ENCODE results near the gene IFITM2. TPM values are rescaled to one million over a fixed set of nuclear protein-coding genes. Genes with fewer than 3 reads are reported as not detected.
"Not testable (repeated sequence)": the region's sequence is repeated elsewhere in the genome, so short reads cannot be mapped to it uniquely, and the experiment has no call there.

The IFITM2 gene
- polyA plus RNA-seq, 1 donor from 2014 or later, result 1,305 TPM

DNA sequence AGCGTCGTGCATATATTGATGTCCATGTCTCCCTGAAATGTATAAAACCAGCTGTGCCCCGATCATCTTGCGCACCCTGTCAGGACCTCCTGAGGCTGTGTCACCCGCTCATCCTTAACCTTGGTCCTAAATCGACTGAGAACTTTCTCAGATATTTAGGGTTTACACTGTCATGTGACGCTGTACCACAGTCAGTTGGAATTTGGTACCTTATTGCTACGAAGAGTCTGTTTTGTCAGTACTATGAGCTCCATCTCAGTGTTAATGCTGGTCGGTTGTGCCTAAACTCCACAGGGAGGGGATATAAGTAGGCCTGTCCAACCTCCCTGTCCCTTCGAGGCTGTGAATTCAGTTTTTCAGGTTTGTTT is 1.8 kb upstream of the IFITM2 start:
- Mint-ChIP-seq H3K36me3 (no peaks in the 10 kb centered on the region), H3K4me3 (peak overlapping the region in 2 of 4 donors; percentile 76 to 89), H3K4me1 (peaks cover 36 to 44% (median 39%) of the 10 kb centered on the region in 3 donors)

DNA sequence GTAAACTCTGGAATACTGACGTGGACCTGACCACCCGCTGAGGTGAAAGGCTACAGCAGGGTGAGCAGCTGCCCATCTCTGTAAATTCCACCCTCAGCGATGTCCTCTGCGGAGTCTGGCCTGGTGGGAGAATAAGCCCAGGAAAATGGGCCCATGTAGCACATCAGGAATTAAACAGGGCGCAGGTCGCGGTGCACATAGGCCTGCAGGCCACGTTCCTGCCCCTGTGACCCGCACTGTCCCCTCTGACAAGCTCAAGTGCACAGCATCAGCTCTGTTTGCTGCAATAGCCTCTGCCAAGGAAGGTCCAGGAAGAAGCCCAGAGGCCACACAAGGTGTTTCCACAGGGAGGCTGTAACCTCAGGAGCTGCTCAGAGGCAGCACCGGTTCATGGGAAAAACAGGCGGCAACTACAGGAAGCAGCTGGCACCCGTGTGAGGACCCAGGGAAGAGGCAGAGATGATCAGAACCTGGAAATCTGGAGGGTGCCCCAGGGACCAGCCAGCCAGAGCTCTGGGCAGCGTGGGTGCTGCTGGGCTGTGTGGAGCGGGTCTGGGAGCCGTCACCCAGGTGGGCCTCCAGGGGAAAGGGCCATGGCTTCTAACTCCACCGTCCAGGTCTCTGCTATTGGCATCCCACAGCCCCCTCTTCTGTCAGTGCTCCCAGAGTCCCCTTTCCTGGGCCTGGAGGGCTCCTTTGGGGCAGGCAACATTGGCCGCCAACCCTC is 808 bp upstream of the IFITM2 start:
- Mint-ChIP-seq H3K27me3 (peaks cover 2% of the 10 kb centered on the region), H3K27ac (peak overlapping the region in 2 of 3 donors; percentile 10 to 59), H3K4me3 (peak overlapping the region in 2 of 4 donors; percentile 49 to 89), H3K4me1 (peaks cover 37 to 44% (median 38%) of the 10 kb centered on the region in 3 donors), H3K36me3 (no peaks in the 10 kb centered on the region), H3K9me3 (no peaks in the 10 kb centered on the region)

More for the DNA sequence above, 1.8 kb upstream of the IFITM2 start:
- Mint-ChIP-seq H3K9me3 (no peaks in the 10 kb centered on the region), H3K27me3 (peaks cover 2% of the 10 kb centered on the region), H3K27ac (peak overlapping the region in 1 of 3 donors; percentile 26)

DNA sequence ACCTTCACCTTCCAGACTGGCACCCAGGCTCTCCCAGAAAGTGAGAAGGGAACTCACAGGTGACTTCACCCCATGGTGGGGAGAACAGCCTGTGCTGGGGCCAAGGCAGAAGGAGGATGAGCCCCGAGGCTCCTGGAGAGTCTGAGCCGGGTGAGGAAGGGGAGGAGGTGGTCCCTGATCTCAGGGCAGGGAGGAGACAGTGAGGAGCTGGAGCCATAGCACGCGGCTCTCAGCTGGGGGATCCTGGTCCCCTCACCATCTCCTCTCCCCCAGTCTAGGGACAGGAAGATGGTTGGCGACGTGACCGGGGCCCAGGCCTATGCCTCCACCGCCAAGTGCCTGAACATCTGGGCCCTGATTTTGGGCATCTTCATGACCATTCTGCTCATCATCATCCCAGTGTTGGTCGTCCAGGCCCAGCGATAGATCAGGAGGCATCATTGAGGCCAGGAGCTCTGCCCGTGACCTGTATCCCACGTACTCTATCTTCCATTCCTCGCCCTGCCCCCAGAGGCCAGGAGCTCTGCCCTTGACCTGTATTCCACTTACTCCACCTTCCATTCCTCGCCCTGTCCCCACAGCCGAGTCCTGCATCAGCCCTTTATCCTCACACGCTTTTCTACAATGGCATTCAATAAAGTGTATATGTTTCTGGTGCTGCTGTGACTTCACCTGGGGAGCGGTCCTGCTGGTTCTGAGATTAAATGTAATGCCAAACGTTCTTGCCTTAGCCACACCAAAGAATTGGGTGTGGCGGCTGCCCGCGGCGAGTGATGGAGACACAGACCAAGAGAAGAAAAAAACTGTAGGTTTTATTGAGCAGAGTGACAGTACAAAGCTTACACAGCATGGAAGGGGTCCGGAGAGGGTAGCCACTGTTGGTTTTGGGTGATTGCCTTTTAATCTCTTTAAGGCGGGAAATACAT is 1.4 kb downstream of the IFITM2 start:
- not testable (repeated sequence) for H3K27me3 Mint-ChIP-seq, H3K9me3 Mint-ChIP-seq, H3K36me3 Mint-ChIP-seq
- Mint-ChIP-seq H3K4me1 (peaks cover 37 to 41% (median 37%) of the 10 kb centered on the region in 3 donors), H3K4me3 (peak overlapping the region; percentile 90 to 97 (median 96)), H3K27ac (peak overlapping the region; percentile 77 to 99 (median 96))

DNA sequence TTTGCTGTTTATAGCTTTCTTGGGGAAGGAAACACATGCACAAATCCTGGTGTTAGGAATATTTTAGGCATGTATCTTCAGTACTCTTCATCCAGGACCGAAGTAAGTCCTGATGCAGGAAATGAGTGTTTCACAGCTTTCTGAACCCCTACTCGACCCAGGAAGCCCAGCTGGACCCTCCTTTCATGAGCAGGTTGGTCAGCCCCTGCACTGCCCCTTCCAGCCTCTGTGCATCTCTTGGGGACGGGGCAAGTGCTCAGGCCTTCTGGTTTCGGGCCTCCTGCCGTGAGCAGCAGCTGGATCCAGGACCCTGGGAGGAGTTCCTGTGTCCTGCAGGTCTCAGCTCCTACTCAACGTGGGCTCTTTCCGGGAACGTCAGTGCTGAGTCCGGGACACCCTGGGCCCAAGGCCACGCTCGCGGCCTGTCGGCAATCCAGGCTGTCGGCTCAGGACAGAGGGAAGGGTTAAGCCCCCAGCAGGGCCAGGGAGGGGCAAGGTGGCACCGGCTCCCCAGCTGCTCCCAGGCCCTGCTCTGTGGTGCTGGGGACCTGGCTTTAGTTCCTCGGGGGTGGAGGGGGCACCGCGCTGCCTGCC is 2.5 kb downstream of the IFITM2 start:
- not testable (repeated sequence) for H3K36me3 Mint-ChIP-seq, H3K27me3 Mint-ChIP-seq, H3K9me3 Mint-ChIP-seq
- peaks cover 37 to 40% (median 39%) of the 10 kb centered on the region in 3 donors for H3K4me1 Mint-ChIP-seq
- peak overlapping the region; percentile 90 to 97 (median 96) for H3K4me3 Mint-ChIP-seq
- peak overlapping the region; percentile 77 to 99 (median 96) for H3K27ac Mint-ChIP-seq

DNA sequence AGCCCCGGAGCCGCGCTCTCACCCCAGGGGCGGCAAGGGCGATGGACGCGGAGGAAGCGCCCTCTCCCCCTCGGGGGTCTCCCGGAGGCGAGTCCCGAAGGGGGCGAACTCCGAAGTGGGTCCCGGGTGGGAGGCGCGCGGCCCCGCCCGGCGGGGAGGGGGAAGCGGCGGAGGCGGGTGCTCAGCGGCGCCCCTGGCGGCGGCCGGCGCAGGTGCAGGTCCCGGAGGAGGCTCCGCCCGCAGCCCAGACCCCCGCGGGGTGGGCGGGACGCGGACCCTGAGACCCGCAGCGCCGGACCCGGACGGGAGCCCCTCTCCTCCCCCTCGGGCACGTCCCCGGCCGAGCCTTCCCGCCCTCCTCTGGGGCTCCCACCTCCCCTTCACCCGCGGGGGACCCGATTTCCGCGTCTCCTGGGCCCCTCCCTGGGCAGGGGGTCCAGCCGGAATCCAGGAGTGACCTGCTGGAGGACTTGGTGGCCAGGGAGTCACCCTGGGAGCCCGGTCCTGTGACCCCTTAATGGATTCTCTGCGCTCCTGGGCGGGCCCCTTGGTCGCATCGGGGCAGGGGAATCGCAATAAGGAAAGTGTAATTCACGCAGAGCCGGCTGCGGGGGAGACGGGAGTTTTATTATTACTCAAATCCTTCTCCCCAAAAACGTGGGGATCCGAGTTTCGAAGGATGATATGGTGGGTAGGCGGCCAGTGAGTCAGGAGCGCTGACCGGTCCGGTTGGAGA is 3.6 kb downstream of the IFITM2 start:
- H3K36me3 Mint-ChIP-seq, result not testable (repeated sequence)

DNA sequence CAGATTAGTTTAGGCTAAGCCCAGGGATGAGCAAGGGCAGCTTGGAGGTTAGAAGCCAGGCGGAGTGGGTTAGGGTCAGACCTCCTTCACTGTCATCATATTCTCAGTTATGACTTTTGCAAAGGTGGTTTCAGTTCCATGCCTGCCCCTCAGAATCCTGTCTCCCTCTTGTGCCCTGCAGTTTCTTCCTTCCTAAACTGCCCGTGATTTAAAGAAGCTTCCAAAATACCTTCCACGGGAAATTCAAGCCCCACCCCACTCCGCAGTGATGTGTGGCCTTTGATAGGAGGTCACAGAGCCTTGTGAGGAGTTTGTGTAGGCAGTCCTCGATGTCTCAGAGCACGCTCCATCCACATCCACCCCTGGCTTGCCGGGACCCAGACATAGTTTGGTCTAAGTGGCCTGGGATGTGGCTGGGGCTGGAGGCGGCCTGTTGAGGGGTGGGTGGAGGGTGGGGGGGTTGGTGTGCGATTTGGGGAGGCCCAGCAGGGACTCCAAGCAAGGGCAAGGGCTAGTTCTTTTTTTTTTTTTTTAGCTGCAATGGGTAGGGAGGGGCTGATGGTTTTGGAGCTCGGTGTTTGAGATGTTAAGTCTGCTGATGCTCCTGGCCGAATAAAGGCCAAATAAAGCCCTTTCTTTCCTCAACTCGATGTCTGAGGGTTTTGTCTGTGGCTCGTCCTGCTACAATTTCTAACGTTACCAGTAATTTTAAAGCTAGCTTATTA is 4.6 kb downstream of the IFITM2 start:
- Mint-ChIP-seq H3K36me3 (no peaks in the 10 kb centered on the region), H3K9me3 (no peaks in the 10 kb centered on the region), H3K4me3 (peak overlapping the region; percentile 83 to 94 (median 92)), H3K27ac (peak overlapping the region; percentile 87 to 94 (median 92)), H3K27me3 (peaks cover 2% of the 10 kb centered on the region), H3K4me1 (peaks cover 35 to 44% (median 37%) of the 10 kb centered on the region in 3 donors)

More for the DNA sequence above, 3.6 kb downstream of the IFITM2 start:
- Mint-ChIP-seq H3K4me3 (peak overlapping the region; percentile 83 to 93 (median 92)), H3K4me1 (peaks cover 30 to 40% (median 34%) of the 10 kb centered on the region in 3 donors), H3K27ac (peak overlapping the region in 2 of 3 donors; percentile 76 to 87)
- H3K27me3 Mint-ChIP-seq, H3K9me3 Mint-ChIP-seq: not testable (repeated sequence)

DNA sequence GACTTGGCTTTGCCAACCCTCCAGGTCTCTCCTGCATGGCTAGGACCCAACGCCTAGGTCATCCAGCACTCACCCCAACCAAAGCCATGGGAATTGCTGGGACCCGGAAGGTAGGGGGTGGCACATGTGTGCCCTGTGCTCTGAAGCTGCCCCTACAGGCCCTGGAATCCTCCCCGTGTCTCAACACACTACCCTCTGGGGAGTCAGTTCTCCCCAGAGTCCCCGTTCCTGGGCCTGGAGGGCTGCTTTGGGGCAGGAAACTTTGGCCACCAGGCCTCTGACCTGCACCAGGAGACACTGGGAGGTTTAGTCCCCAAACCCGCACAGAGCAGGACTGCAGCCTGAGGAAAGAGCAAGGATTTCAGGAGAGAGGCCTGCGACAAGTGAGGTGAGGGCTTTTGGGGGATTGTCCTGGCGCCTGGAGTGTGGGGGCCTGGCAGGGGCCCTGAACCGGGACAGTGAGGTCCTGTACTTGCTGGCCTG is 5.7 kb downstream of the IFITM2 start:
- H3K4me1 Mint-ChIP-seq, result peaks cover 30 to 43% (median 35%) of the 10 kb centered on the region in 3 donors
- H3K36me3 Mint-ChIP-seq, result no peaks in the 10 kb centered on the region

DNA sequence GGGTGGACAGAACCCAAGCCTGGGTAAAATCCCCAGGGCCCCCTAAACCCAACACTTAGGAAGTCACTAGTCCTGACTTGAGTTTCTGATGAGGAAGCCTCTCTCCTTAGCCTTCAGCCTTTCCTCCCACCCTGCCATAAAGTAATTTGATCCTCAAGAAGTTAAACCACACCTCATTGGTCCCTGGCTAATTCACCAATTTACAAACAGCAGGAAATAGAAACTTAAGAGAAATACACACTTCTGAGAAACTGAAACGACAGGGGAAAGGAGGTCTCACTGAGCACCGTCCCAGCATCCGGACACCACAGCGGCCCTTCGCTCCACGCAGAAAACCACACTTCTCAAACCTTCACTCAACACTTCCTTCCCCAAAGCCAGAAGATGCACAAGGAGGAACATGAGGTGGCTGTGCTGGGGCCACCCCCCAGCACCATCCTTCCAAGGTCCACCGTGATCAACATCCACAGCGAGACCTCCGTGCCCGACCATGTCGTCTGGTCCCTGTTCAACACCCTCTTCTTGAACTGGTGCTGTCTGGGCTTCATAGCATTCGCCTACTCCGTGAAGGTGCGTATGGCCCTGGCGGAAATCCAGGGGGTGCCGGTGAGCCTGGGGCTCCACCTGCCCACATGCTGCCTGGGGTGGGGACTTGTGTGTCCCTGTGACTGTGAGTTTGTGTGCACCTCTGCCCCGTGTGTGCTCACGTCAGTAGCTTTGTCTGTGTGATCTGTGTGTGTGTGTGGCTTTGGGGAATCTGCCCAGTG is 6.4 kb downstream of the IFITM2 start, which contains the start of gene IFITM1:
TSS of gene IFITM1 (plus strand) at position 254 of the 767 bp plus-strand sequence. CDS start at position 385, 131 bp downstream.
- no peaks in the 10 kb centered on the region for H3K36me3 Mint-ChIP-seq
- peaks cover 29 to 40% (median 33%) of the 10 kb centered on the region in 3 donors for H3K4me1 Mint-ChIP-seq
- no peaks in the 10 kb centered on the region for H3K9me3 Mint-ChIP-seq
- H3K4me3 Mint-ChIP-seq, result peak within 1 kb of the TSS; percentile 90 to 94 (median 93)
- peaks cover 2% of the 10 kb centered on the region for H3K27me3 Mint-ChIP-seq
- peak within 1 kb of the TSS; percentile 73 to 96 (median 92) for H3K27ac Mint-ChIP-seq

More for the DNA sequence above, 5.7 kb downstream of the IFITM2 start:
- H3K27ac Mint-ChIP-seq, result peak overlapping the region; percentile 73 to 96 (median 92)
- H3K27me3 Mint-ChIP-seq, result peaks cover 2% of the 10 kb centered on the region
- no peaks in the 10 kb centered on the region for H3K9me3 Mint-ChIP-seq
- H3K4me3 Mint-ChIP-seq, result peak overlapping the region; percentile 90 to 94 (median 93)

DNA sequence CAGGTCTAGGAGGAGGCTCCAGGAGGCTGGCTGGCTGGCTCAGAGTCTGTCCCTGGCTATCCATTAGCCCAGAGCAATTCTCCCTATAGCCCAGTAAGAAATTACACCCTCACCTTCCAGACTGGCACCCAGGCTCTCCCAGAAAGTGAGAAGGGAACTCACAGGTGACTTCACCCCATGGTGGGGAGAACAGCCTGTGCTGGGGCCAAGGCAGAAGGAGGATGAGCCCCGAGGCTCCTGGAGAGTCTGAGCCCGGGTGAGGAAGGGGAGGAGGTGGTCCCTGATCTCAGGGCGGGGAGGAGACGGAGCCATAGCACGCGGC is 6.9 kb downstream of the IFITM2 start:
- H3K27ac Mint-ChIP-seq, result peak overlapping the region; percentile 73 to 96 (median 92)
- H3K4me1 Mint-ChIP-seq, result peaks cover 24 to 35% (median 28%) of the 10 kb centered on the region in 3 donors
- not testable (repeated sequence) for H3K9me3 Mint-ChIP-seq, H3K27me3 Mint-ChIP-seq, H3K36me3 Mint-ChIP-seq
- peak overlapping the region; percentile 90 to 94 (median 93) for H3K4me3 Mint-ChIP-seq

DNA sequence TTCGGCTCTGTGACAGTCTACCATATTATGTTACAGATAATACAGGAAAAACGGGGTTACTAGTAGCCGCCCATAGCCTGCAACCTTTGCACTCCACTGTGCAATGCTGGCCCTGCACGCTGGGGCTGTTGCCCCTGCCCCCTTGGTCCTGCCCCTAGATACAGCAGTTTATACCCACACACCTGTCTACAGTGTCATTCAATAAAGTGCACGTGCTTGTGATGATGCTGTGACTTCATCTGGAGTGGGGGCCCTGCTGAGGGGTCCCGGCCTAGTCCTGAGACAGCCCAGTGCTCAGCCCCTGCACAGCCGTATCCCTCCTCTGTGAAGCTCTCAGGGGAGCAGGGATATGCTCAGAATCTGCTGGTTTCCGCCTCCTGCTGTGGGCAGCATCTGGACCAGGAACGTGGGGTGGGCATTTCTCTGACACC is 7.5 kb downstream of the IFITM2 start:
- Mint-ChIP-seq H3K27me3 (no peaks in the 10 kb centered on the region), H3K9me3 (no peaks in the 10 kb centered on the region), H3K27ac (peak overlapping the region; percentile 73 to 96 (median 78)), H3K4me1 (peaks cover 22 to 33% (median 24%) of the 10 kb centered on the region in 3 donors), H3K36me3 (no peaks in the 10 kb centered on the region), H3K4me3 (peak overlapping the region; percentile 90 to 94 (median 93))

DNA sequence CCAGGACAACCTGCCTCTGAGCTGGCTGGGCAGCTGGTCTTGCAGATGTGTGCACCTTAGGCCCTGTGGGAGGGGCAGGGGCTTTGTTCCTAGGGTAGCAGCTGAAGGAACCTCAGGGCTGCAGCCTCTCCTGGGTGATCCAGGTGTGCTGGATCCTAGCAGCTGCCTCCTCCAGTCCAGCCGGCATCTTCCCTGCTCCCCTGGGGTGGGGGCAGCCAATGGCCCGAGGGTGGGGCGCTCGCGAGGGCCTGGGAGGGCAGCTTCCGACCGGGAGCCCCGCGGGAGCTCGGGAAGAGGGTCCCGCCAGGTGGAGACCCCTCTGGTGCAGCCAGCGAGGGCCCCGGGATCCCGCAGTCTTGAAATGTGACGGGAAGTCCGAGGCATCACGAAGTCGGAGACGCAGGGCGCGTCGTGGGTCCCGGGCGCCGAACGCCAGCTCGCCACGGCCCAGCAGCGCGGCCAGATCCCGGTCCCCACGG is 7.9 kb downstream of the IFITM2 start:
- H3K27ac Mint-ChIP-seq, result peak overlapping the region in 1 of 3 donors; percentile 73
- no peaks in the 10 kb centered on the region for H3K36me3 Mint-ChIP-seq
- peaks cover 24 to 37% (median 26%) of the 10 kb centered on the region in 3 donors for H3K4me1 Mint-ChIP-seq
- H3K9me3 Mint-ChIP-seq, result no peaks in the 10 kb centered on the region
- peaks cover 4% of the 10 kb centered on the region for H3K27me3 Mint-ChIP-seq
- peak overlapping the region; percentile 81 to 94 (median 92) for H3K4me3 Mint-ChIP-seq

DNA sequence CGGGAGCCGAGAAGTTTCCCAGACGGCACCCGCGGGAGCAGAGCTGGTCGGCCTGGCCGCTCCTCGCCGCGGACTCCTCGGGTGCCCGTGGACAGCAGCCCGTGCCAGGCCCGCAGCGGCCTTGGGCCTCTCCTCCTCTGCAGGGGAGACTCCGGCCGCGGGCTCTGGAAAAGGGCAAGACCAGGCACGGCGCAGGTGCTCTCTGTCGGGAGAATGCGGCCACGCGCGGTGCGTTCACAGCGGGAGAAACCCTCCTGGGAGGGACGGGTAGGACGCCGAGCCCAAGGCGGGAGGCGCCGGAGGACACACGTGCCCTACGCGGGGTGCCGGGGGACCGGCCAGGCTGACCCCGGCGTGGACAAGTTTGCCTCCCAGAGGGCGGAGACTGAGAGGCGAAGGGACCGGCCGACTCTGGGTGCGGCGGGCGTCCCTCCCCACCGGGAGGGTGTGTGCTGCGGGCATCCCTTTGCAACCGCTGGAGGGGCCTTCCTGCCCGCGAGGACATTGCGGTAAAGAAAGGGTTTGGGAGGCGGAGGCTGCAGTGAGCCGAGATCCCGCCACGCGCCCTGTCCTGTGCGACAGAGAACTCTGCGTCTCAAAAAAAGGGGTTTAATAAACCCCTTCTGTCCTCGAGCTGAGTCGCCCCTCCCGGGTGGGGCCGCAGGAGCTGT is 8.6 kb downstream of the IFITM2 start:
- peak overlapping the region; percentile 67 to 91 (median 76) for H3K4me3 Mint-ChIP-seq
- peaks cover 24 to 39% (median 26%) of the 10 kb centered on the region in 3 donors for H3K4me1 Mint-ChIP-seq
- H3K36me3 Mint-ChIP-seq, result no peaks in the 10 kb centered on the region
- H3K27me3 Mint-ChIP-seq, result peaks cover 4% of the 10 kb centered on the region
- H3K27ac Mint-ChIP-seq, result peak overlapping the region; percentile 73 to 93 (median 87)
- no peaks in the 10 kb centered on the region for H3K9me3 Mint-ChIP-seq
